Stimulated activated CD4-positive, alpha-beta T cell treated with anti-CD3 and anti-CD28 coated beads, Interleukin-2, amount 100 ng/mL, for 48 hours (primary cell): ENCODE data around the gene SYT3.
"Not testable (repeated sequence)": the region's sequence is repeated elsewhere in the genome, so short reads cannot be mapped to it uniquely, and the experiment has no call there.

ENCODE experiments used
- DNase-seq, 2 donors: peaks; one replicate each; pipeline ENCODE4 v3.0.0-alpha.2; 2020

The SYT3 gene

DNA sequence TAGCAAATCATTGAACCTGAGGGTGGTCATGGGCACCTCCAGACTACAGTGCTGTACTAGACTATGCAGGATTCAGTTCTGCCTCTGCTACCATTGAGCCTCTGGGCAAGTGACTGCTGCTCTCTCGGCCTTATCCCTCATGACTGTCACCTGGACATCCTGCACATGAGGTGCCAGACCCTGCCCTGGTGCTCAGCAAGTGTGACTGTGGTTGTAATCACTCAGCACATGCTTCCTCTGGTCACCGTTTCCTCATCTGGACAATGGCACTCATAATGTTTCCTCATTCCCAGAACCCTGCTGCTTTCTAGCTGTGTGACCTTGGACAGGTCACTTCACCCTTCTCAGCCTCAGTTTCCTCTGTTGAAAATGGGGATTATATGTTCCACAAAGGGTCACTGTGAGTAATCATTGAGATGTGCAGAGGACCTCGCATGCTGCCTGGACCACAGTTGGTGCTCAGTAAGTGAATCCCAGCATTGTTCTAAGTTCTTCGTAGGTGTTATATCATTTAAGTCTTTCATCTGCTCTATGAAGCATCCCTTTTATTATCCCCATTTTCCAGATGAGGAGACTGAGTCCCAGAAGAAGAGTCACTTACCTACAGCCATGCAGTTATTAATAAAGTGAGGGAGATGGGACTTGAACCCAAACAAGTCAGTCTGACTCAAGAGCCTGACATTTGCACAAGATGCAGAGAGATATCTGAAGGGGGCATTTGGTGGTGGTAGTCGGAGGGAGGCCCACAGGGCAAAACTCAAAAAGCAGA lies 3.2 kb downstream of the SYT3 start:
- DNase-seq: no peak

DNA sequence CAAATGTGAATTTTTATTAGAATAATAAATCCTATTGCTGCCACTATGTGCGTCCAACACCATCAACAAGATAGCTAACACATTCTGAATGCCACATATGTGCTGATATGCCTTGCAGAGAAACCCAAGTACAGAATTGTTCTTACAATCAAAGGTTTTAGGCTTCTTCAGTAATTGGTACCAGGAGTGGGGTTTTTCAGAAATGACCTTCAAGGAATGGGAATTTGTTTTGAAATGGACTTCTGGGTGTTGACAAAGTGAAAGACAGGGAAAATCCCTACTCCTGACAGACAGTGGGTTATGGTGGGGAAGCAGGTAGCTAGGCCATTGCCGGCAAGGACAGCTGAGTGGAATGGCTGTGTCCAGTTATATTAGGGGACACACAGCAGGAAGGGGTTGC lies 5.7 kb downstream of the SYT3 start:
- DNase-seq: no peak

DNA sequence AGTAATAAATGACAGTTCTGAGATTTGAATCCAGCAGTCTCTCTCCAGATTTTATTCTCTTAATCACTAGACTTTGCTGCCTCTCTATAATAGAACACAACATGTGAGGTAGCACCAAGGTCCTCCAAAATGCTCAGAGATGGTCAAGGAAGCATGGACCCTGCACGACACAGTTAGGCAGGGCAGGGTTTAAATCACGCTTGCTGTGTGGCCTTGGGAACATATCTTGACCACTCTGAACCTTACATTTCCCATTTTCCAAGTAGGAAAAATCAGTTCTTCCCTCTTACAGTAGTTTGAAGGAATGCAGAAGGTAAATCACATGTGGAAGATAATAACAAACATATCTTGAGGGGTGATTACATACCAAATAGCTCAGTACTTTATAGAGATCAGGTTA lies 6.3 kb downstream of the SYT3 start:
- DNase-seq: no peak

DNA sequence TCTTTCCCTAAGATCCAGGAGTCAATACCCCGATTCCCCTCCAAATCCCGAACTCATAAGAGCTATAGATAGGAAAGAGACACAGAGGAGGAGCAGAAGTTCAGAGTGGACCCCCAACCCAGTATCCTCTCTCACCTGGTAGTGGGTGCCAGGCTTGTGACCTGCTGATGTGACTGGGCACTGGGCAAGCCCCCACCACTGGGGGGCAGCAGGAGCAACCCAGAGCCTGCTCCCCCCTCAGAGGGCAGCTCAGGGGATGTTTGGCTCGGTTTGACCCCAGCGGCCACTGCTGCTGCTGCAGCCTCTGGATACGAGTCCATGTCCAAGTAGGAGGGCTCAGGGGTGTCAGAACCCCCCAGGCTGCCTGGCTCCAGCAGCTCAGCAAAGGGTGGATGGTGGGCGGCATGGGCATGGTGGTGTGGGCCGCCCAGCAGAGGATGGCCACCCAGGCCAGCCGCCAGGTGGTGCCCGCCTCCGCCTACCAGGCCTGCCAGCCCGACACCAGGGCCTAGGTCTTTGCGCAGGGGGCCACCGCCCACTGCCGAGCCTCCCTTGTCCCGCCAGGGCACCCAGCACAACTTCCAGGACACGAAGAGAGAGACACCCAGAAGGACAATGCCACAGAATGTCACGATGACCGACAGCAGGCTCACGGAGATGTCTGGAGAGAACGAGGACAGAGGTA lies 7.4 kb downstream of the SYT3 start:
- DNase-seq: no peak

DNA sequence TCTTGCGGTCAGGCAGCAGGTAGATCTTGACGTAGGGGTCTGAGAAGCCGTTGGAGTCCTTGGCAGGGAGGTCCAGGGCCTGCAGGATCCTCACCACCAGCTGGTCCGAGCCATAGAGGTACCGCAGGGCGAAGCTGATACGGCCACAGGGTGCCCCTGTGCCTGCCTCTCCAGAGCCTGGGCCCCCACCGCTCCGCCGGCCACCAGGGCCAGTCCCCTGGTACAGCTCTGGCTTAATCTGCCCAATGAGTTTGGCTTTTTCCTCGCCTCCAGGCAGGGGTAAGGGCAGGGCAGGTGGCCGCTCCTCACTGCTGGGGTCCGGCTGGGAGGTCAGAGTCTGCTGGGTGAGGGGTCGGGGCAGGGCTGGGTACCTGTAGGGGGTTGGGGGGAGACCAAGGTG lies 9.9 kb downstream of the SYT3 start:
- no peak for DNase-seq

DNA sequence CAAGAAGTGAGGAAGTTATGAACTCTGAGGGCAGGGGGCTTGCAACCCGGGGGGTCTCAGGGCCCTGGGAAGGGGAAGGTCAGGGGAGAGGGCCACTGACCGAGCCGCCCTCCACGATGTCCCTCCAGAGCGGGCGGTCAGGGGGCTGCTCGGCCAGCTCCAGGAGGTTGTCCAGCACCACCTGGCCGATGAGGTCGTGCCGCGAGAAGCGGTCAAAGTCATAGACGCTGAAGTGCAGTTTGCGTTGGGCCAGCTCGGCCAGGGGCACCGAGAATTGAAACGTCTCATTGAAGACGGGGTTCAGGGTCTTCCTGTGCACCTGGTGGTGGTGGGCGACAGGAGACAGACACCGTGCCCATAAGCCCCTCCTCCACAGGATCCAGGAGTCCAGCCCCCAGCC lies 10.5 kb downstream of the SYT3 start:
- no peak for DNase-seq

DNA sequence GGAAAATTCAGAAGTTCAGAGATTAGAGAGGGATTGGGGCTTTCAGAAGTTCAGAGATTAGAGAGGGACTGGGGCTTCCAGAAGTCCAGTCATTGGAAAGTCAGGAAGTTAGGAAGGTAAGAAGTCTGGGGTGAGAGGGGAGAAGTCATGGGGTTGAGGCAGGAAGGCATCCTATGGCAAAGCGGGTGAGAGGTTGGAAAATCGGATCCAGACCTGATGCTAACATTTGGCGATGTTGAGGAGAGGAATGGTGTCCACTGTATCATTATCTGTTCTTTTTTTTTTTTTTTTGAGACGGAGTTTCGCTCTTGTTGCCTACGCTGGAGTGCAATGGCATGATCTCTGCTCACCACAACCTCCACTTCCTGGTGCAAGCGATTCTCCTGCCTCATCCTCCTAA lies 11.1 kb downstream of the SYT3 start:
- DNase-seq: no peak

DNA sequence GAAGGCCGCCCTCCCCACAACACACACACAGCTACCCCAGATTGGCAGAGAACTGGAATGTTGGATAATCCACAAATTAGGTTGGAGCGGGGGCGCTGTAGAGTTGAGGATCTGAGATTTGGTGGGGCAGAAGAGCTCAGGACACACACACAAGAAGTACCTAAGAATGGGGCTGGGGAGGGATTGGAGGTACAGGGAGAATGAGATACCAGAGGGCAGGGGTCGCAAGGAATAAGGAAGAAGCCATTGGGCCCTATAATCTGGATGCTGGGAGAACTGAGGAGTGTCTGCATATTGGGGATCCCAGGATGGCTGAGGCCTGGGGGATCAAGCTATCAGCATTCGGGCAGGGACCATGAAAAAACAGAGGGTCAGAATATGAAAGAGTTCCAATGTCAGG lies 11.5 kb downstream of the SYT3 start:
- DNase-seq: no peak

DNA sequence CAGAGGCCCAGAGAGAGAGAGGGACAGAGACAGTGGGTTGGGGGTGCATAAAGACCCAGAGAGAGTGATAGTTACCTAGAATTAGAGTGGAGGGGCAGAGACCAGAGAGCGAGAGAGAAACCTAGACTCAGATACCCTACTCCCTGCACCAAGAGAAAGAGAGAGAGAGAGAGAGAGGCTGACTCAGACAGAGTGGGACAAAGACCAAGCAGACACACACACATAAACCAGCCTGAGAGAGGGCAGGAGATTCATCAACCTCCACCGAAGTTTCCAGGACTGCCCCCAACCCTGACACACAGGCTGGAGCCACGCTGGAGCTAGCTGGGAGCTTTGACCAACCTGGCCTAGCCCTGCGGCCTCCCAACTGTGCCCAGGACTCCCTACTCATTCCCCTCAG lies 12.9 kb downstream of the SYT3 start:
- DNase-seq: no peak

DNA sequence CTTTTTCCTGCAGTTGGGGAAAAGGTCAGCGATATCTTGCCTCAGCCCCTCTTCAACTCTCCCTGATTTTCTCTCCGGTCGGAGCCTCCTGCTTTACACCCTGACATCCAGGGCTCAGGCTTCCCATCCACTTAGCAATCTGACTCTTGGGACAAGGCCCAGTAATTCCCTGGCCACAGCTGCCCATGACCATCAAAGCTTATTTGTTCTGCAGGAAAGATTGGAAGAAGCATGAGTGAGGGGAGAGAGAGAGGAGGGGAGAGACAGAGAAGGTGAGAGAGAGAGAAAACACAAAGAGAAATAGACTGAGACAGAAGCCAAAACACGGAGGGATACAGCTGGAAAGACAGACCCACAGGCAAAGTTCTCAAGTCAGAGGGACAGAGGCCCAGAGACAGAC lies 13.7 kb downstream of the SYT3 start:
- DNase-seq: no peak

DNA sequence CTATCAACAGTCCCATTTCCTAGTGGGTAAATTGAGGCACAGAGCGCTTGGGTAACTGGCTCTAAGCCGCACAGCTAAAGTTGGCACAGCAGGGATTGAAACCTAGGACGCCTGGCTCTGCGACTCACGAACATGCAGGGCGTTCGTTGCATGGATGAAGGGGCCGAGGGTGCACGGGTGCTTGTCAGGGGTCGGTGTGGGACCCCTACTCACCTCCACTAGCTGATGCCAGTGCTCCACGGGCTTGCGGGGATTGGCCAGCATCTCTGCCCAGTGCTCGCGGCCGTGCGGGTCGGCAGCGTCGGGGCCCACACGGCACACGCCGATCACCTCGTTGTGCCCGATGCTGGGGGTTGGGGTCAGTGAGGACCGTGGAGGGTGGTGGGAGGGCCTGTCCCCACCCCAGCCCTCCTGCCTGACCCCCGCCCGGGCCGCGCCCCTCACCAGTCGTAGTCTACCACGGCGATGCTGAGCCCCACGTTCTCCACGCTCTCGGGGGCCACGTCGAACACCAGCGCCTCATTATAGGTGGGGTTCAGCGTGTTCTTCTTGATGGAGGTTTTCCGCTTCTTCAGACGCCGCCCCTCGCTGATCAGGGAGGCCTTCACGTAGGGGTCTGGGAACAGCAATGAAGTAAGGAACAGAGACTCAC lies 14.6 kb downstream of the SYT3 start:
- no peak for DNase-seq

DNA sequence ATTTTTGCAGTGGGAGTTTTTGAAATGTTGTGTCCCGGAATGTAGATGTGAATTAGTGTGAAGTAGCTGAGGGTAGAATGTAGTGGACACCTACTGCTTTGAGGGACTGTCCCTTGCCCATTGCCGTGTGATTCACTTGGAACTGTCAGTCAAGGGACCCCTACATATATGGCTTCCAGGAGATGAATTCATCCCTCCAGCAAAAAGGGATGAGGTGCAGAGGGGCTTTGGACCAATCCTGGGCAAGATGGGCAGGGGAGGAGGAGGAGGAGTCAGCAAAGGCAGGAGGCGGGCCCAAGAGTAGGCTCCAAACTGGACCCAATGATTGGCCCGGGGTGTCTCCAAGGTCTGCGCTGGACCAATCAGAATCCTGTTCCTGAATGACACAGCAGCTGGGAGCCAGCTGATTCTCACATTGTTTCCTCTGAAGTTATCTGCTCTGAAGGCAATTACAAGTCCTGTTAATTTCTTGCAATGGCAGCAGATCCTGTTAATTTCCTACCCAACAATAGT lies 19.2 kb downstream of the SYT3 start:
- DNase-seq: not testable (repeated sequence)

DNA sequence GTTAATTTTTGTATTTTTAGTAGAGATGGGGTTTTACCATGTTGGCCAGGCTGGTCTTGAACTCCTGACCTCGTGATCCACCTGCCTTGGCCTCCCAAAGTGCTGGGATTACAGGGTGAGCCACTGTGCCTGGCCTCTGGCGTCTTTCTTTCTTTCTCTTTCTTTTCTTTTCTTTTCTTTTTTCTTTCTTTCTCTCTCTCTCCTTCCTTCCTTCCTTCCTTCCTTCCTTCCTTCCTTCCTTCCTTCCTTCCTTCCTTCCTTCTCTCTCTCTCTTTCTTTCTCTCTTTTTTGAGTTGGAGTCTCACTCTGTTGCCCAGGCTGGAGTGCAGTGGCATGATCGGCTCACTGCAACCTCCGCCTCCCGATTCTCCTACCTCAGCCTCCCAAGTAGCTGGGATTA lies 20.5 kb downstream of the SYT3 start:
- DNase-seq: not testable (repeated sequence)

DNA sequence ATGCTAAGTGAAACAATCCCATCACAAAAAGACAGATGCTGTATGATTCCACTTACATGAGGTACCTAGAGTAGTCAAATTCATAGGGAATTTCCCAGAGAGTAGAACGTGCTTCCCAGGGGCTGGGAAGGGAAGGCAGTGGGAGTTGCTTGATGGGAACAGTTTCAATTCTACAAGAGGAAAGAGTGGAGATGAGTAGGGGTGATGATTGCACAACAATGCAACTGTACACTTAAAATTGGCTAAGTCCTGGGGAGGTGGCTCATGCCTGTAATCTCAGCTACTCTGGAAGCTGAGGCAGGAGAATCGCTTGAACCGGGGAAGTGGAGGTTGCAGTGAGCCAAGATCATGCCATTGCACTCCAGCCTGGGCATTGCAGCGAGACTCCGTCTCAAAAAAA lies 21.3 kb downstream of the SYT3 start:
- DNase-seq: not testable (repeated sequence)

DNA sequence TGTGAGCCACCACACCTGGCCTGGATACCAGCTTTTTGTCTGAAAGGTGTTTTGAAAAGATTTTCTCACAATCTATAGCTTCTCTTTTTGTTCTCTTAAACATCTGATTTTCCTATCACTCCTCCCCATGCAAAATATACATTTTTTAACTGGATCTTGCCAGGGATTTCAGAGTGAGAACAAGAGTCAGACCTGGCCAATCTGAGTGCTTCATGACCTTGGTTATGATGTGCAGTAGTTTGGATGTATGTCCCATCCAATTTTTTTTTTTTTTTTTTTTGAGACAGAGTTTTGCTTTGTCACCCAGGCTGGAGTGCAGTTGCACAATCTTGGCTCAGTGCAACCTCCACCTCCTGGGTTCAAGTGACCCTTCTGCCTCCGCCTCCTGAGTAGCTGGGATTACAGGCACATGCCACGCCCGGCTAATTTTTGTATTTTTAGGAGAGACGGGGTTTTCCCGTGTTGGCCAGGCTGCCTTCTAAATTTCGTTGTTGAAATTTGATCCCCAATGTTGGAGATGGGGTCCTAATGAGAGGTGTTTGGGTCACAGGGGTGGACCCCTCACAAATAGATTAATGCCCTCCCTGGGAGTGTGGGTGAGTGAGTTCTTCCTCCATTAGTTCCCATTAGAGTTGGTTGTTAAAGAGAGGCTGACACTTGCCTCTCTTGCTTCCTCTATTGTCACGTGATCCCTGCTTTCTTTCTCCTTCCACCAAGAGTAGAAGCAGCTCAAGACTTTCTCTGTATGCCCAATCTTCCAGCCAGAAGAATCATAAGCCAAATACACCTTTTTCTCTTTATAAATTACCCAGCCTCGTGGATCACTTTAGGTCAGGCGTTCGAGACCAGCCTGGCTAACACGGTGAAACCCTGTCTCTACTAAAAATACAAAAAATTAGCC lies 26.9 kb downstream of the SYT3 start:
- DNase-seq: not testable (repeated sequence)

DNA sequence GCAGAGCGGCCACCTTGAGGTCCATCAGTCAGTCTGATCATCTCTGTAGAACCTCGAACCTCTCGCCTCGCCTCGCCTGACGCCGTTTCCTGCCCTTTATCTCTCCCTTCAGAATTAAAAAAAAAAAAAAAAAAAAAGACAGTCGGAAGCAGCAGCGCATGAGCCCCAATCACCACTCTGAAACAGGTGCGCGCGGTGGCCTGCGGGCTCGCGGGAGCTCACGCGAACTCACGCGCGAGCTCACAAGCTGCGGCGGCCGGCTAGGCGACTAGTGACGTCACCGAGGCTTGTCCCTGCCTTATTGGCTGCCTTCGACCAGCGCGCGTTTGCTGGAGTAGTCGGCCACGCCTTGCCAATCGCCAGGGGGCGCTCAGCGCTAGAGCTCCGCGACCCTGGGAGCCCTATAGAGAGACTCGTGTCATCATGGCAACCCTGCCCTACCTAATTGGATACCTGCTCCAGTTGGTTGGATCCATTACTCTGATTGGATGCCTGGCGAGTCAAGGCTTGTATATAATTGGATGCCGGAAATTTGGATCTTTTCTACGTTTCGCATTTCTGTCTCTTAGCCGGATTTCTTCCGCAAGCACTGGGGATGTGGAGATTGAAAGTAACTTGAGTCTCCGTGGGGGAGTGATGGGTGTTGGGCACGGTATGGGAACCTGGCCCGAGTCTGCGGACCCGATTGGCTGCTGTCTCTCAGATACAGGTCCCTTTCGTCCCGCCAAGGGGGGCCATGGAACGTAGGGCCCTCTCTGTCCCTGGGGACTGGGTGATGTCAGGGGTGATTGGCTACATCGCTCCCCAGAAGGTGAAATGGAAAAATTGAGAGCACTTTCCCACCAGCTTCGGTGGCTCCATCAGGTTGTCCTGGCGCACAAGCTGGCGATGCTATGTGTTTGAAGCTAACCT lies 31.6 kb downstream of the SYT3 start:
- DNase-seq: peak; percentile 74 to 78

DNA sequence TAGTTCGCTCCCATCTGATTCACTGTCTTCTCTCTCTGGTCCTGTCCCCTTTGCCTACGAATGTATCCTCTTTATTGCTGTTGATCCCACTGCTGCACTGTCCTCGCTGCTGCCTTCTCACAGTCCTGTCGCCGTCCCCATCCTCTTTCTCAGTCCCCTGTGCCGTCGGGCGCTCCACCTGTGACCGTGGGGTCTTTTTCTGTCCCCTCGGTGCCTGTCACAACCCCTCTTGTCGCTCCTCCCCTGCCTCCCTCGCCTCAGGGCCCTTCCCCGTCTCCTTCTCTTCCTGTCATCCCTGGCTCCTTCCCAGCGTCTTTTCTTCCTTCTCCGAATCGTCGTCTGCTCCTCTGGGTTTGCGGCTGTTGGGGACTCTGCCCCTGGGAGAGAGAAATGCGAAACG lies 32.3 kb downstream of the SYT3 start:
- DNase-seq: no peak

DNA sequence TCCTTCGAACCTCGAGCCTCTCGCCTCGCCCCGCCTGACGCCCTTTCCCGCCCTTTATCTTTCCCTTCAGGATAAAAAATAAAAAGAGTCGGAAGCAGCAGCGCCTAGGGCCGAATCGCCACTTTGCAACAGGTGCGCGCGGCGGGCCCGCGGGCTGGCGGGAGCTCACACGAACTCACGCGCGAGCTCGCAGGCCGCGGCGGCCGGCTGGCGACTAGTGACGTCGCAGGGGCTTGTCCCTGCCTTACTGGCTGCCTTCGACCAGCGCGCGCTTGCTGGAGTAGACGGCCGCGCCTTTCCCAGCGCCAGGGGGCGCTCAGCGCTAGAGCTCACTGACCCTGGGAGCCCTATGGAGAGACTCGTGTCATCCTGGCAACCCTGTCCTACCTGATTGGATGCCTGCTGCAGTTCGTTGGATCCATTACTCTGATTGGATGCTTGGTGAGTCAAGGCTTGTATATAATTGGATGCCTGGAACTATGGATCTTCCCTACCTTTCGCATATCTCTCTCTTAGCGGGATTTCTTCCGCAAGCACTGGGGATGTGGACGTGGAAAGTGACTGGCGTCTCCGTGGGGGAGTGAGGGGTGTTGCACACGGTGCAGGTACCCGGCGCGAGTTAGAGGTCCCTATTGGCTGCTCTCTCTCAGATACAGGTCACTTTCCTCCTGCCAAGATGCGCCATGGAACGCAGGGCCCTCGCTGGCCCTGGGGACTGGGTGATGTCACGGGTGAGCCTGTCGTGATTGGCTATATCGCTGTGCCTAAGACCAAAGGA lies 33.4 kb downstream of the SYT3 start:
- DNase-seq: not testable (repeated sequence)

DNA sequence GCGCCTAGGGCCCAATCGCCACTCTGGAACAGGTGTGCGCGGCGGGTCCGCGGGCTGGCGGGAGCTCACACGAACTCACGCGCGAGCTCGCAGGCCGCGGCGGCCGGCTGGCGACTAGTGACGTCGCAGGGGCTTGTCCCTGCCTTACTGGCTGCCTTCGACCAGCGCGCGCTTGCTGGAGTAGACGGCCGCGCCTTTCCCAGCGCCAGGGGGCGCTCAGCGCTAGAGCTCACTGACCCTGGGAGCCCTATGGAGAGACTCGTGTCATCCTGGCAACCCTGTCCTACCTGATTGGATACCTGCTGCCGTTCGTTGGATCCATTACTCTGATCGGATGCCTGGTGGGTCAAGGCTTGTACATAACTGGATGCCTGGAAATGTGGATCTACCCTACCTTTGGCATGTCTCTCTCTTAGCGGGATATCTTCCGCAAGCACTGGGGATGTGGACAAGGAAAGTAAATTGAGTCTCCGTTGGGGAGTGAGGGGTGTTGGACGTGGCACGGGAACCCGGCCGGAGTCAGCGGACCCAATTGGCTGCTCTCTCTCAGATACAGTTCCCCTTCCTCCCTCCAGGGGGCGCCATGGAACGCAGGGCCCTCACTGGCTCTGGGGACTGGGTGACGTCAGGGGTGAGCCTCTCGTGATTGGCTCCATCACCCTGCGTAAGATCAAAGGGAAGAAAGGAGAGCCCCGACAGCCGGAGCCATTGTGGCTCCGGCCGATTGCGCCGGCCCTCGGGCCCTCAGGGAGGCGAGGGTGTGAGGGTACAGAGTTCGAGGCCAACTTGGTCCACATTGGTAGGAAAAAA lies 35.2 kb downstream of the SYT3 start:
- DNase-seq: peak in 1 of 2 donors; percentile 18

DNA sequence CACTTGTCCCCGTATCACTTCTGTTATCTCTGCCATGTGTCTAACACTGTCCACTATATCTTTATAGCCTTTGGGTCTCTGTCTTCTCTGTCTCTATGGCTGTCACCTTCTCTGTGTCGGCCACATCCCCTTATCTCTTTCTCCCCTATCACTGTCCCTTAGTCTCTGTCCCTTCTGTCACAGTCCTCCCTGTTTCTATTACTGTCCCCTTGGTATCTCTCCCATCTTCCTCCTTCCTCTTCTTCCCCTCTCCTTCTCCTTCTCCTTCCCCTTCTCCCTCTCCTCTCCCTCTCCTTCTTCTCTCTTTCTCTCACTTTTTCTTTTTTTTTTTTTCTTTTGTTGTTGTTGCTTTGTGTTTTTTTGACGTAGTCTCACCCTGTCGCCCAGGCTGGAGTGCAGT lies 36.7 kb downstream of the SYT3 start:
- no peak for DNase-seq
